Measurements from ENCODE around the gene LMNA. TPM values are rescaled to one million over a fixed set of nuclear protein-coding genes. Genes with fewer than 3 reads are reported as not detected.

The LMNA gene
- total RNA-seq, 1 donor from 2014 or later = 235 TPM

DNA sequence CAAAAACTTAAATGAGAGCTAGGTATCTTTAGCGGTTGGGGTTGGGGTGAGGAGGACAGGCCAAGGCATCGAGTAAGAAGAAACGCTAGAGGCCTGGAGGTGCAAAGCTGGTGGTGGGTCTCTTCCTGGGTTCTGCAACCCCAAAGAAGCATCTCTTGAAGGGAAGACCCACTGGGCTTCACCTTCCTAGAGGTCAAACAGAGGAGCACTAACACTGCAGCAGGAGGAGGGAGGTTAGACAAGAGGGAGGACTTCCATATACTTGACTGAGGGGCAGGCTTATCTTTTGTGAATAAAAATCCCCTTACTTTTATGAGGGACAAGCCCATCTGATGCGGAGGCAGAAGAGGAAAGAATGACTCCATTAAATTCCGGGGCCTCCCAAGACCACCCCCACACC, 34.7 kb upstream of the LMNA start:
- no peak overlapping the region for H3K27ac ChIP-seq
- H3K4me3 ChIP-seq = no peak overlapping the region
- no peaks in the 10 kb centered on the region for H3K9me3 ChIP-seq
- intact Hi-C loops (cut with DNase I) = no loop called here
- no peaks in the 10 kb centered on the region for H3K36me3 ChIP-seq
- DNase-seq (no peak), ATAC-seq (no peak)
- TF ChIP-seq, protein P1, sequence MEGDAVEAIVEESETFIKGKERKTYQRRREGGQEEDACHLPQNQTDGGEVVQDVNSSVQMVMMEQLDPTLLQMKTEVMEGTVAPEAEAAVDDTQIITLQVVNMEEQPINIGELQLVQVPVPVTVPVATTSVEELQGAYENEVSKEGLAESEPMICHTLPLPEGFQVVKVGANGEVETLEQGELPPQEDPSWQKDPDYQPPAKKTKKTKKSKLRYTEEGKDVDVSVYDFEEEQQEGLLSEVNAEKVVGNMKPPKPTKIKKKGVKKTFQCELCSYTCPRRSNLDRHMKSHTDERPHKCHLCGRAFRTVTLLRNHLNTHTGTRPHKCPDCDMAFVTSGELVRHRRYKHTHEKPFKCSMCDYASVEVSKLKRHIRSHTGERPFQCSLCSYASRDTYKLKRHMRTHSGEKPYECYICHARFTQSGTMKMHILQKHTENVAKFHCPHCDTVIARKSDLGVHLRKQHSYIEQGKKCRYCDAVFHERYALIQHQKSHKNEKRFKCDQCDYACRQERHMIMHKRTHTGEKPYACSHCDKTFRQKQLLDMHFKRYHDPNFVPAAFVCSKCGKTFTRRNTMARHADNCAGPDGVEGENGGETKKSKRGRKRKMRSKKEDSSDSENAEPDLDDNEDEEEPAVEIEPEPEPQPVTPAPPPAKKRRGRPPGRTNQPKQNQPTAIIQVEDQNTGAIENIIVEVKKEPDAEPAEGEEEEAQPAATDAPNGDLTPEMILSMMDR (IDR thresholded peaks at IDR 0.05) = no peak
- H3K4me1 ChIP-seq = peaks cover 29% of the 10 kb centered on the region
- no peaks in the 10 kb centered on the region for H3K27me3 ChIP-seq

DNA sequence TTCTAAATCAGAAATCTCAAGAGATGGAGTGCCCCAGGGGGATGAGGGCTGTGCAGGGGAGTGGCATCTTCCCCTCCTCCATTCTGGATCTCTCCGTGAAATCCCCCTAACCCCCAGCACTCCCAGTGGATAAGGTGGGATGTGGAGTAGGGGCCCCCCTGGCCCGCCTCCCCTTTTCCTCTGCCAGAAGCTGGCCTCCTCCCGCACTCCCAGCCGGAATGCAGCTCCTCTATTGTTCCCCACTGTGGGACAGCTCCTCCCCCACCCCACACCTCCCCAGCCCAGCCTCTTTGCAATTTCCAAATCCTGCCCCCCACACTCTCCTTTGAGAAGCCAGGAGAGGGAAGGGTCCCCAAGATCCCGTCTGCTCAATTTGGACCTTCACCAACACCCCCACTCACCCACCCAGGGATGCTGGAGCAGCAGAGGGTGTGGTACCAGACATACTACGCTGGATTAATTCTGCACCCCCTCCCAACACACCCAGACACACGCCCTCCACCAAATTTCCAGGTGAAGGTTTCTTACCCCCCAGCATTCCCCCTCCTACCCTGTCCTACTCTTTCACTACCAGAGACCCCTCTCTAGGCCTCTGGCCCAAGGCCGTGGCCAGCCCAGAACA, 34.2 kb upstream of the LMNA start:
- Histone ChIP-seq H3K27me3 (no peaks in the 10 kb centered on the region), H3K4me3 (no peak overlapping the region), H3K27ac (no peak overlapping the region), H3K36me3 (no peaks in the 10 kb centered on the region), H3K9me3 (no peaks in the 10 kb centered on the region), H3K4me1 (peaks cover 27% of the 10 kb centered on the region)
- DNase-seq (no peak), ATAC-seq (no peak)
- intact Hi-C loops (cut with DNase I) = no loop called here
- TF ChIP-seq, protein P1 (IDR thresholded peaks at IDR 0.05) = no peak

DNA sequence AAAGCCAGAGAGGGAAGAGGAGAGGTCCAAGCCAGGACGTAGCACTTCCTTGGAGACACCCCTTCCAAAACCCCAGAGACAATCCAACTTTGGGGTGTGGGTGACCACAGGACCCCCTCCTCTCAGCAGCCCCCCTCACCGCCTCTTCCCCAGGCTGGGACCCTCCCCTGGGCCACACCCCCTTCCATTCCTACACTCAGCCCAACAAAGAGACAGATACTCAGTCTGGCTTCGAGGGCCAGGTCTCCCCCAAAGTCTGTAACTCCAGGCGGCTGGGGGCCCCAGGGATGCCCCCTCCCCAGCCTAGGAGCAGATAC, 33.7 kb upstream of the LMNA start:
- Histone ChIP-seq H3K27me3 (no peaks in the 10 kb centered on the region), H3K4me3 (no peak overlapping the region), H3K36me3 (no peaks in the 10 kb centered on the region), H3K4me1 (peaks cover 22% of the 10 kb centered on the region), H3K27ac (no peak overlapping the region), H3K9me3 (no peaks in the 10 kb centered on the region)
- no peak for DNase-seq
- TF ChIP-seq, protein P1 (IDR thresholded peaks at IDR 0.05) = no peak
- no peak for ATAC-seq
- intact Hi-C loops (cut with DNase I) = no loop called here

DNA sequence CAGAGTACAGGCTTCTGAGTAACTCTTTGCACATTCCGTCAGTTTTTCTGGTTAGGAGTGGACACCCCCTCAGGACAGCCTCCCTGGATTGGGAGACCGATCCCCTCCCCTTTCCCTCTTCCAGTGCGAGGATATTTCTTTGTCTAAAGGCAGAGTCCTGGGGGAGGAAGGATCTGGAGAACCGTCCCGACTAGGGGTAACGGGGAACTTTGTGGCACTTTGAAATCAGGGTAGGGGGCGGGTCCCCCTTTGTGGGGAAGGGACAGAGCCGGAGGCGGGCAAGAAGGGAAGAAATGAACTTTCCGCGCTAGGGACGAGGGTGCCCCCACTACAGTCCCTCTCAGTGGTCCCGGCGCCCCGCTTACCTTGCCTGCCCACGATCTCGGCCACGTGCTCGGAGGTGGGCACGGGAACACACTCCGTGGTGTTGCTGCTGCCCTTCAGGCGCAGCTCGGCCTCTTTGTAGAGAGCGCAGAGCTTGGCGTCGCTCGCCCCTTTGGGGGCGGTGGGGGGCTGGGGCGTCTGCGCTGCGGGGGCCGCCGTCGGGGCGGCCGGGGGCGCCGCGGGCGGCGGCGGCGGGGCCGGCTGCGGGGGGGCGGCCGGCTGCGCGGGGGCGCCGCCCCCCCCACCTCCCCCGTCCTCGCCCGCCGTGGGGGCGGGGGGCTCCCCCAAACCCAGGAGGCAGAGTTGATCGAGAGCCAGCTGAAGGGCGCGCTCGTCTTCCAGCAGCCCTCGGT, 33.2 kb upstream of the LMNA start:
- intact Hi-C loops (cut with DNase I) = no loop called here
- no peak for DNase-seq

DNA sequence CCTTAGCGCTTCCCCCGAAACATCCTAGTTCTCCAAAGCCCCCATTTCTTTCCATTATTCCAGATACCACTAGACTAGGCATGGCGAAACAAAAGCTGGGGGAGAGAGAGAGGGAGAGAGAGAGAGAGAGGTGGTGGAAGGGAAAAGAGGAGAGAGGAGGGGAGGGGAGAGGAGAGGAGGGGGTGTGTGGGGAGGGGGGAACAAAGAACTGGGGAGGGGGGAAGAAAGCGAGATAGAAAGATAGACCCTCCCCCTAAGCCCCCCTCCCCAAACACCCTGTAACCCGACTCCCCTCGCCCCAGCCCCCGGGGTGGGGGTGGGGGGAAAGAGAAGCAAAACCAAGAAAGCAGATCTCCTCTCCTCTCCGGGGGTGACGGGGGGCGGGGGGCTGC, 32.6 kb upstream of the LMNA start:
- no peaks in the 10 kb centered on the region for H3K9me3 ChIP-seq
- TF ChIP-seq, protein P1 (IDR thresholded peaks at IDR 0.05) = no peak
- peak overlapping the region; percentile 77 for H3K4me3 ChIP-seq
- ATAC-seq (no peak), DNase-seq (no peak)
- no peaks in the 10 kb centered on the region for H3K27me3 ChIP-seq
- intact Hi-C loops (cut with DNase I) = no loop called here
- H3K36me3 ChIP-seq = no peaks in the 10 kb centered on the region
- H3K4me1 ChIP-seq = peaks cover 19% of the 10 kb centered on the region
- no peak overlapping the region for H3K27ac ChIP-seq

More for the DNA sequence above, 33.2 kb upstream of the LMNA start:
- Histone ChIP-seq H3K27ac (no peak overlapping the region), H3K36me3 (no peaks in the 10 kb centered on the region), H3K27me3 (no peaks in the 10 kb centered on the region), H3K4me3 (peak overlapping the region; percentile 77), H3K9me3 (no peaks in the 10 kb centered on the region), H3K4me1 (peaks cover 19% of the 10 kb centered on the region)
- TF ChIP-seq, protein P1 (IDR thresholded peaks at IDR 0.05) = no peak
- ATAC-seq = no peak
